Mucosa of descending colon (tissue), 3 donors: ENCODE measurements around the gene SLC7A10. TPM values are rescaled to one million over a fixed set of nuclear protein-coding genes. Genes with fewer than 3 reads are reported as not detected.

Experiments used
- ATAC-seq: fragments of 200-7000 bp; cut with Tn5 transposase; one replicate; pipeline ENCODE4 v1.9.1; 2020; ENCODE audit warnings: mild to moderate bottlenecking, moderate library complexity
- DNase-seq, 3 donors: peaks; one replicate each; pipeline ENCODE4 v3.0.0-alpha.2; 2020
- H3K36me3 ChIP-seq: fragments of 200-600 bp; one replicate; pipeline ENCODE4 v1.8.0; 2021; ENCODE audit warnings: low read depth, mild to moderate bottlenecking
- H3K4me1 ChIP-seq: fragments of 200-600 bp; one replicate; pipeline ENCODE4 v1.8.0; 2021; ENCODE audit warnings: low read depth, mild to moderate bottlenecking
- H3K4me3 ChIP-seq: fragments of 200-600 bp; one replicate; pipeline ENCODE4 v1.8.0; 2021; ENCODE audit warnings: mild to moderate bottlenecking
- H3K9me3 ChIP-seq: fragments of 200-600 bp; one replicate; pipeline ENCODE4 v1.8.0; 2021; ENCODE audit warnings: mild to moderate bottlenecking
- CTCF ChIP-seq: fragments of 200-600 bp; IDR thresholded peaks from one replicate; pipeline ENCODE4 v1.8.0; 2022; ENCODE audit warnings: antibody characterized with exemption, mild to moderate bottlenecking
- intact Hi-C, 2 donors: fragments of 100-400 bp; cut with DNase I in 1 of 2; cut with micrococcal nuclease in 1 of 2; formaldehyde crosslinking; loops; one replicate each; pipeline versions ENCODE4 v1.11.0 to v1.11.1; 2022; cut with DNase I, micrococcal nuclease
- total RNA-seq, 3 donors: library from RNA; stranded (reverse); fragmentation: NEBNext Ultra II Directional in 2 of 3; extraction: Animal tissue kit (Norgen Biotek cat#: 25700) in 2 of 3; gene quantifications; one replicate each; pipeline versions ENCODE4 v1.2.1 to v1.2.4, GENCODE V29; 2021 to 2023
- donor health status: DM: no; HTN: no; CAD: no; lungs with moderate emphysema.
- donor health status: DM: no; HTN: no; CAD: no.
- donor health status: DM: no; HTN: yes; CAD: no.

SLC7A10 gene
- total RNA-seq, 3 donors from 2014 or later: not detected

- ATAC-seq (no peak), DNase-seq (peak in 1 of 3 donors; percentile 18)
- intact Hi-C loops: no loop called here
- no peak for TF ChIP-seq CTCF
- Histone ChIP-seq H3K36me3 (no peaks in the 10 kb centered on the region), H3K4me1 (no peaks in the 10 kb centered on the region), H3K4me3 (no peak overlapping the region), H3K9me3 (no peaks in the 10 kb centered on the region)
These were observed 26.8 kb upstream of the SLC7A10 start for GRCh38 chr19:33252418-33252962.

GRCh38 chr19:33251526-33252090 is 26.0 kb upstream of the SLC7A10 start:
- TF ChIP-seq CTCF: no peak
- H3K4me1 ChIP-seq: no peaks in the 10 kb centered on the region
- H3K4me3 ChIP-seq: no peak overlapping the region
- no peaks in the 10 kb centered on the region for H3K36me3 ChIP-seq
- ATAC-seq (no peak), DNase-seq (peak in 1 of 3 donors; percentile 27)
- no peaks in the 10 kb centered on the region for H3K9me3 ChIP-seq
- intact Hi-C loops: no loop called here

GRCh38 chr19:33251076-33251475 is 25.4 kb upstream of the SLC7A10 start:
- Histone ChIP-seq H3K9me3 (no peaks in the 10 kb centered on the region), H3K36me3 (no peaks in the 10 kb centered on the region), H3K4me1 (no peaks in the 10 kb centered on the region), H3K4me3 (no peak overlapping the region)
- ATAC-seq (no peak), DNase-seq (peak in 1 of 3 donors; percentile 39)
- intact Hi-C loops: no loop called here
- TF ChIP-seq CTCF: no peak

GRCh38 chr19:33250500-33250899 is 24.9 kb upstream of the SLC7A10 start:
- ATAC-seq: no peak
- no peak for TF ChIP-seq CTCF
- Histone ChIP-seq H3K9me3 (peaks cover 6% of the 10 kb centered on the region), H3K36me3 (no peaks in the 10 kb centered on the region), H3K4me1 (no peaks in the 10 kb centered on the region), H3K4me3 (no peak overlapping the region)
- no peak for DNase-seq
- intact Hi-C loops: no loop called here

- Histone ChIP-seq H3K4me1 (no peaks in the 10 kb centered on the region), H3K9me3 (peaks cover 9% of the 10 kb centered on the region), H3K36me3 (no peaks in the 10 kb centered on the region), H3K4me3 (no peak overlapping the region)
- no peak for TF ChIP-seq CTCF
- ATAC-seq (no peak), DNase-seq (no peak)
- intact Hi-C loops: no loop called here
These were observed 24.2 kb upstream of the SLC7A10 start for GRCh38 chr19:33249740-33250366.
